ENCODE data around the gene INO80B. TPM values are rescaled to one million over a fixed set of nuclear protein-coding genes. Genes with fewer than 3 reads are reported as not detected.

The INO80B gene
- total RNA-seq, 1 experiment from 2014 or later, result 26.5 TPM

- H3K4me1 ChIP-seq (ENCODE audit: control insufficient read depth, insufficient read depth, low read length), result peaks cover 7% of the 10 kb centered on the region
- H3K4me3 ChIP-seq (ENCODE audit: low read depth in 2 of 2, low read length in 2 of 2), result no peak overlapping the region
- ChIA-PET CTCF (no interaction called here), POLR2A (no interaction called here)
- no peaks in the 10 kb centered on the region for H3K9me3 ChIP-seq (ENCODE audit: control insufficient read depth, insufficient read depth, low read depth, low read length)
- BruUV-seq (replicated peaks), result no TSS peak
- TF ChIP-seq REST (IDR thresholded peaks at IDR 0.05; ENCODE audit: insufficient read depth in 1 of 2, low read depth in 2 of 2, low read length in 1 of 2) (no peak), CTCF (IDR thresholded peaks at IDR 0.05) (no peak), POLR2AphosphoS5 (IDR thresholded peaks at IDR 0.05; ENCODE audit: low read depth, low read length) (no peak), TCF7L2 (IDR thresholded peaks at IDR 0.05; ENCODE audit: low read depth, low read length) (no peak), SIN3A (IDR thresholded peaks at IDR 0.05; ENCODE audit: borderline replicate concordance, insufficient read depth, low read depth, low read length) (no peak)
- in situ Hi-C loops (cut with HindIII; ENCODE audit: low pct_unique_long_range_greater_than_20kb, low sequenced_read_pairs), result no loop called here
- H3K36me3 ChIP-seq (ENCODE audit: control insufficient read depth, insufficient read depth, low read length), result no peaks in the 10 kb centered on the region
- DNase-seq (ENCODE audit: low read depth, low spot score), result no peak
- H3K27me3 ChIP-seq (ENCODE audit: control insufficient read depth, insufficient read depth, low read length), result peaks cover 3% of the 10 kb centered on the region; the same call in 1 of the 2 replicates
- no peak for ATAC-seq
- H3K27ac ChIP-seq (ENCODE audit: low read length), result no peak overlapping the region
- intact Hi-C loops (cut with micrococcal nuclease; ENCODE audit: unreplicated experiment), result no loop called here
These were observed 10.2 kb upstream of the INO80B start for GRCh38 chr2:74444498-74445318.

GRCh38 chr2:74447230-74447999, 7.5 kb upstream of the INO80B start:
- ChIA-PET POLR2A (no interaction called here), CTCF (no interaction called here)
- 0 out of 2 replicates have a peak, but pooled peaks cover 3% of the 10 kb centered on the region for H3K4me1 ChIP-seq (ENCODE audit: control insufficient read depth, insufficient read depth, low read length)
- intact Hi-C loops (cut with micrococcal nuclease; ENCODE audit: unreplicated experiment), result no loop called here
- DNase-seq (ENCODE audit: low read depth, low spot score), result no peak
- H3K4me3 ChIP-seq (ENCODE audit: low read depth in 2 of 2, low read length in 2 of 2), result no peak overlapping the region
- BruUV-seq (replicated peaks), result no TSS peak
- TF ChIP-seq CTCF (IDR thresholded peaks at IDR 0.05) (no peak), SIN3A (IDR thresholded peaks at IDR 0.05; ENCODE audit: borderline replicate concordance, insufficient read depth, low read depth, low read length) (no peak), TCF7L2 (IDR thresholded peaks at IDR 0.05; ENCODE audit: low read depth, low read length) (no peak), POLR2AphosphoS5 (IDR thresholded peaks at IDR 0.05; ENCODE audit: low read depth, low read length) (no peak), REST (IDR thresholded peaks at IDR 0.05; ENCODE audit: insufficient read depth in 1 of 2, low read depth in 2 of 2, low read length in 1 of 2) (no peak)
- H3K36me3 ChIP-seq (ENCODE audit: control insufficient read depth, insufficient read depth, low read length), result no peaks in the 10 kb centered on the region
- H3K9me3 ChIP-seq (ENCODE audit: control insufficient read depth, insufficient read depth, low read depth, low read length), result no peaks in the 10 kb centered on the region
- no peak for ATAC-seq
- H3K27me3 ChIP-seq (ENCODE audit: control insufficient read depth, insufficient read depth, low read length), result peaks cover 3% of the 10 kb centered on the region; the same call in 1 of the 2 replicates
- in situ Hi-C loops (cut with HindIII; ENCODE audit: low pct_unique_long_range_greater_than_20kb, low sequenced_read_pairs), result no loop called here
- H3K27ac ChIP-seq (ENCODE audit: low read length), result no peak overlapping the region
